ENCODE measurements around the gene AGL. TPM values are rescaled to one million over a fixed set of nuclear protein-coding genes. Genes with fewer than 3 reads are reported as not detected.
A peak's percentile ranks its signal among the peaks of the same experiment; 100 is the strongest.

Gene AGL
- total RNA-seq, 6 experiments from 2014 or later = 5.8 to 8.2 (median 7.2) TPM

DNA sequence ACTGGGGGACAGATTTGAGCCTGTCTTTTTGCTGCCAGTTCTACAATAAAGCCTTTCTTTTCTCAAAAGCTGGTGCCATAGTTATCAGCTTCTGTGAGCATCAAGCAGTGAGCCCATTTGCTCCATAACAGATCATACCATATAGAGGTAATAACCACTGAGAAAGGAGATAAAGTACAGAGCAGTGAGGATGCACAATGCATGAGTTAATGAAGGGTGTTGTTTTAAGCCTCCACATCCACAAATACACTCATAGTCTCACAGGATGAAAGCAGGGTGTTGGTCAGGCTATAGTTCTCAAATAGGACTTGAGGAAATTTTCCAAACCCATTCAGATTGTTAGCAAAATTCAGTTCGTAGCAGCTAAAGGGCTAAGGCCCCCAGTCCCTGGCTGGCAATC, 94.0 kb downstream of the AGL start:
- peaks cover 16% of the 10 kb centered on the region for H3K4me1 Mint-ChIP-seq (ENCODE audit: low read depth)
- H3K4me3 Mint-ChIP-seq = no peak overlapping the region
- TF ChIP-seq, protein P1, sequence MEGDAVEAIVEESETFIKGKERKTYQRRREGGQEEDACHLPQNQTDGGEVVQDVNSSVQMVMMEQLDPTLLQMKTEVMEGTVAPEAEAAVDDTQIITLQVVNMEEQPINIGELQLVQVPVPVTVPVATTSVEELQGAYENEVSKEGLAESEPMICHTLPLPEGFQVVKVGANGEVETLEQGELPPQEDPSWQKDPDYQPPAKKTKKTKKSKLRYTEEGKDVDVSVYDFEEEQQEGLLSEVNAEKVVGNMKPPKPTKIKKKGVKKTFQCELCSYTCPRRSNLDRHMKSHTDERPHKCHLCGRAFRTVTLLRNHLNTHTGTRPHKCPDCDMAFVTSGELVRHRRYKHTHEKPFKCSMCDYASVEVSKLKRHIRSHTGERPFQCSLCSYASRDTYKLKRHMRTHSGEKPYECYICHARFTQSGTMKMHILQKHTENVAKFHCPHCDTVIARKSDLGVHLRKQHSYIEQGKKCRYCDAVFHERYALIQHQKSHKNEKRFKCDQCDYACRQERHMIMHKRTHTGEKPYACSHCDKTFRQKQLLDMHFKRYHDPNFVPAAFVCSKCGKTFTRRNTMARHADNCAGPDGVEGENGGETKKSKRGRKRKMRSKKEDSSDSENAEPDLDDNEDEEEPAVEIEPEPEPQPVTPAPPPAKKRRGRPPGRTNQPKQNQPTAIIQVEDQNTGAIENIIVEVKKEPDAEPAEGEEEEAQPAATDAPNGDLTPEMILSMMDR (IDR thresholded peaks at IDR 0.05) = no peak
- no peak overlapping the region for H3K27ac Mint-ChIP-seq
- H3K9me3 Mint-ChIP-seq = no peaks in the 10 kb centered on the region
- no peaks in the 10 kb centered on the region for H3K36me3 Mint-ChIP-seq (ENCODE audit: low read depth)
- no peak for DNase-seq
- no peaks in the 10 kb centered on the region; the same call in 1 of the 2 replicates for H3K27me3 Mint-ChIP-seq (ENCODE audit: insufficient read depth)

- peaks cover 16% of the 10 kb centered on the region for H3K4me1 Mint-ChIP-seq (ENCODE audit: low read depth)
- H3K27me3 Mint-ChIP-seq (ENCODE audit: insufficient read depth) = no peaks in the 10 kb centered on the region; the same call in 1 of the 2 replicates
- H3K9me3 Mint-ChIP-seq = no peaks in the 10 kb centered on the region
- no peak overlapping the region for H3K27ac Mint-ChIP-seq
- no peak overlapping the region for H3K4me3 Mint-ChIP-seq
- no peak for DNase-seq
- TF ChIP-seq, protein P1 (IDR thresholded peaks at IDR 0.05) = no peak
- no peaks in the 10 kb centered on the region for H3K36me3 Mint-ChIP-seq (ENCODE audit: low read depth)
These were observed 95.0 kb downstream of the AGL start for GRCh38 chr1:99945174-99945573.

- TF ChIP-seq, protein P1 (IDR thresholded peaks at IDR 0.05) = no peak
- H3K36me3 Mint-ChIP-seq (ENCODE audit: low read depth) = no peaks in the 10 kb centered on the region
- no peaks in the 10 kb centered on the region for H3K4me1 Mint-ChIP-seq (ENCODE audit: low read depth)
- DNase-seq = no peak
- H3K9me3 Mint-ChIP-seq = no peaks in the 10 kb centered on the region
- H3K27ac Mint-ChIP-seq = no peak overlapping the region
- no peak overlapping the region for H3K4me3 Mint-ChIP-seq
- H3K27me3 Mint-ChIP-seq (ENCODE audit: insufficient read depth) = no peaks in the 10 kb centered on the region
These were observed 100.3 kb downstream of the AGL start for GRCh38 chr1:99950486-99950885.

DNA sequence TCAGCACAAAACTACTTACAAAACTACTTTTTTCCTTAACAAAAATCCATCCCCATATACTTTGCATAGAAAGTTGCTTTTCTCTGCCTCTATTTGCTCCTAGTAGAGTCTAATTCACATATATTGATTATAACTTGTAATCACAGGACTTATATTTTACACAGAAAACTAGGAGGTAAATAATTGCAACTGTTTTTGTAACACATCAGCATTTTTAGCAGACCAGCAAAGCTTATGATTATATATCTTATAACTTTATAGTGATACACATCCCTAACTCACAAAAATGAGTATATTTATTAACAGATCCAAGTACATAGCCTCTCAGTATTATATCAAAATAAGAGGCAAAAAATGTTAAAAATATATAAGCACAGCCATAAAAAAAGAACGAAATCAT, 102.4 kb downstream of the AGL start:
- no peaks in the 10 kb centered on the region for H3K27me3 Mint-ChIP-seq (ENCODE audit: insufficient read depth)
- peaks cover 10% of the 10 kb centered on the region for H3K4me1 Mint-ChIP-seq (ENCODE audit: low read depth)
- DNase-seq = no peak
- TF ChIP-seq, protein P1 (IDR thresholded peaks at IDR 0.05) = no peak
- no peak overlapping the region for H3K4me3 Mint-ChIP-seq
- no peaks in the 10 kb centered on the region for H3K36me3 Mint-ChIP-seq (ENCODE audit: low read depth)
- H3K27ac Mint-ChIP-seq = no peak overlapping the region
- H3K9me3 Mint-ChIP-seq = no peaks in the 10 kb centered on the region

DNA sequence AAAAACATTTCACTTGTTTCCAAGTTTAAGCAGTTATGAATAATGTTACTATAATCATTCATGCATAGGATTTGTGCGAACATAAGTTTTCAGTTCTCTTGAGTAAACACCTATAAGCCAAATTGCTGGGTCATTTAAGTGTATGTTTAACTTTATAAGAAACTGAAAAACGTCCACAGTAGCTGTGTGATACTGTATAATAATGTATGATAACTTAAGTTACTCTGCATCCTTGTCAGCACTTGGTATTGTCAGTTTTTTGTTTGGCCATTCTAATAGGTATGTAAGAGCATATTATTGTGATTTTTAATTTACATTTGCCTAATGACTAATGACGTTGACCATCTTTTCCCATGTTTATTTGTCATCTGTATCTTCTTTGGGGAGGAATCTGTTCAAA, 105.2 kb downstream of the AGL start:
- no peaks in the 10 kb centered on the region for H3K27me3 Mint-ChIP-seq (ENCODE audit: insufficient read depth)
- no peak for DNase-seq
- TF ChIP-seq, protein P1 (IDR thresholded peaks at IDR 0.05) = no peak
- no peaks in the 10 kb centered on the region for H3K36me3 Mint-ChIP-seq (ENCODE audit: low read depth)
- H3K4me1 Mint-ChIP-seq (ENCODE audit: low read depth) = peaks cover 10% of the 10 kb centered on the region
- H3K27ac Mint-ChIP-seq = no peak overlapping the region
- no peaks in the 10 kb centered on the region for H3K9me3 Mint-ChIP-seq
- no peak overlapping the region for H3K4me3 Mint-ChIP-seq

GRCh38 chr1:99956755-99957154, 106.6 kb downstream of the AGL start:
- peak overlapping the region; percentile 1; the same call in 1 of the 2 replicates for H3K4me3 Mint-ChIP-seq
- DNase-seq = peak; percentile 75
- no peaks in the 10 kb centered on the region for H3K9me3 Mint-ChIP-seq
- H3K36me3 Mint-ChIP-seq (ENCODE audit: low read depth) = no peaks in the 10 kb centered on the region
- peaks cover 10% of the 10 kb centered on the region for H3K4me1 Mint-ChIP-seq (ENCODE audit: low read depth)
- no peaks in the 10 kb centered on the region for H3K27me3 Mint-ChIP-seq (ENCODE audit: insufficient read depth)
- TF ChIP-seq, protein P1 (IDR thresholded peaks at IDR 0.05) = peak; percentile 19; the same call in 1 of the 2 replicates
- H3K27ac Mint-ChIP-seq = peak overlapping the region; percentile 49; the same call in 1 of the 2 replicates

Data from HFFc6 (cell line).